ENCODE results near the gene CSNK1D.

The CSNK1D gene

GRCh38 chr17:82237746-82238471 is 35.6 kb downstream of the CSNK1D start:
- peaks cover 67% of the 10 kb centered on the region for H3K4me1 ChIP-seq (ENCODE audit: insufficient read depth, low read length)
- peak overlapping the region in 1 of 2 donors; percentile 27 for H3K4me3 ChIP-seq (ENCODE audit: low read depth in 1 of 2, low read length in 2 of 2)
- no peak overlapping the region for H3K9ac ChIP-seq (ENCODE audit: low read length)
- H3K9me3 ChIP-seq (ENCODE audit: low read length), result no peaks in the 10 kb centered on the region
- H3K36me3 ChIP-seq (ENCODE audit: insufficient read depth, low read length), result peaks cover 7% of the 10 kb centered on the region
- peak overlapping the region; percentile 87 for H3K27ac ChIP-seq (ENCODE audit: low read depth, low read length)
- no peaks in the 10 kb centered on the region for H3K27me3 ChIP-seq (ENCODE audit: control insufficient read depth in 1 of 2, insufficient read depth in 2 of 2, low read length in 2 of 2)

- H3K9me3 ChIP-seq (ENCODE audit: low read length), result no peaks in the 10 kb centered on the region
- H3K36me3 ChIP-seq (ENCODE audit: insufficient read depth, low read length), result no peaks in the 10 kb centered on the region
- H3K4me1 ChIP-seq (ENCODE audit: insufficient read depth, low read length), result peaks cover 61% of the 10 kb centered on the region
- no peaks in the 10 kb centered on the region for H3K27me3 ChIP-seq (ENCODE audit: control insufficient read depth in 1 of 2, insufficient read depth in 2 of 2, low read length in 2 of 2)
- H3K4me3 ChIP-seq (ENCODE audit: low read depth in 1 of 2, low read length in 2 of 2), result no peak overlapping the region
- H3K27ac ChIP-seq (ENCODE audit: low read depth, low read length), result peak overlapping the region; percentile 87
- H3K9ac ChIP-seq (ENCODE audit: low read length), result no peak overlapping the region
Measured at GRCh38 chr17:82237083-82237745, 36.3 kb downstream of the CSNK1D start.

- Histone ChIP-seq H3K4me1 (ENCODE audit: insufficient read depth, low read length) (peaks cover 57% of the 10 kb centered on the region), H3K27ac (ENCODE audit: low read depth, low read length) (peak overlapping the region; percentile 87), H3K36me3 (ENCODE audit: insufficient read depth, low read length) (no peaks in the 10 kb centered on the region), H3K27me3 (ENCODE audit: control insufficient read depth in 1 of 2, insufficient read depth in 2 of 2, low read length in 2 of 2) (no peaks in the 10 kb centered on the region), H3K4me3 (ENCODE audit: low read depth in 1 of 2, low read length in 2 of 2) (no peak overlapping the region), H3K9ac (ENCODE audit: low read length) (no peak overlapping the region), H3K9me3 (ENCODE audit: low read length) (no peaks in the 10 kb centered on the region)
Measured at GRCh38 chr17:82236142-82236971, 37.1 kb downstream of the CSNK1D start.

GRCh38 chr17:82235775-82236141 is 37.7 kb downstream of the CSNK1D start:
- peak overlapping the region; percentile 87 for H3K27ac ChIP-seq (ENCODE audit: low read depth, low read length)
- H3K36me3 ChIP-seq (ENCODE audit: insufficient read depth, low read length), result no peaks in the 10 kb centered on the region
- H3K4me1 ChIP-seq (ENCODE audit: insufficient read depth, low read length), result peaks cover 51% of the 10 kb centered on the region
- no peak overlapping the region for H3K9ac ChIP-seq (ENCODE audit: low read length)
- H3K4me3 ChIP-seq (ENCODE audit: low read depth in 1 of 2, low read length in 2 of 2), result no peak overlapping the region
- H3K27me3 ChIP-seq (ENCODE audit: control insufficient read depth in 1 of 2, insufficient read depth in 2 of 2, low read length in 2 of 2), result no peaks in the 10 kb centered on the region
- H3K9me3 ChIP-seq (ENCODE audit: low read length), result no peaks in the 10 kb centered on the region

- no peaks in the 10 kb centered on the region for H3K36me3 ChIP-seq (ENCODE audit: insufficient read depth, low read length)
- no peaks in the 10 kb centered on the region for H3K9me3 ChIP-seq (ENCODE audit: low read length)
- H3K27me3 ChIP-seq (ENCODE audit: control insufficient read depth in 1 of 2, insufficient read depth in 2 of 2, low read length in 2 of 2), result no peaks in the 10 kb centered on the region
- no peak overlapping the region for H3K9ac ChIP-seq (ENCODE audit: low read length)
- no peak overlapping the region for H3K4me3 ChIP-seq (ENCODE audit: low read depth in 1 of 2, low read length in 2 of 2)
- H3K4me1 ChIP-seq (ENCODE audit: insufficient read depth, low read length), result peaks cover 50% of the 10 kb centered on the region
- peak overlapping the region; percentile 87 for H3K27ac ChIP-seq (ENCODE audit: low read depth, low read length)
Measured at GRCh38 chr17:82235056-82235774, 38.3 kb downstream of the CSNK1D start.

- Histone ChIP-seq H3K9ac (ENCODE audit: low read length) (no peak overlapping the region), H3K36me3 (ENCODE audit: insufficient read depth, low read length) (no peaks in the 10 kb centered on the region), H3K27ac (ENCODE audit: low read depth, low read length) (no peak overlapping the region), H3K4me1 (ENCODE audit: insufficient read depth, low read length) (peaks cover 48% of the 10 kb centered on the region), H3K4me3 (ENCODE audit: low read depth in 1 of 2, low read length in 2 of 2) (no peak overlapping the region), H3K27me3 (ENCODE audit: control insufficient read depth in 1 of 2, insufficient read depth in 2 of 2, low read length in 2 of 2) (peaks cover 0 to 2% of the 10 kb centered on the region in 2 donors), H3K9me3 (ENCODE audit: low read length) (no peaks in the 10 kb centered on the region)
Measured at GRCh38 chr17:82234211-82235055, 39.1 kb downstream of the CSNK1D start.

- H3K9ac ChIP-seq (ENCODE audit: low read length), result no peak overlapping the region
- no peaks in the 10 kb centered on the region for H3K9me3 ChIP-seq (ENCODE audit: low read length)
- peaks cover 0 to 6% of the 10 kb centered on the region in 2 donors for H3K27me3 ChIP-seq (ENCODE audit: control insufficient read depth in 1 of 2, insufficient read depth in 2 of 2, low read length in 2 of 2)
- peaks cover 43% of the 10 kb centered on the region for H3K4me1 ChIP-seq (ENCODE audit: insufficient read depth, low read length)
- no peaks in the 10 kb centered on the region for H3K36me3 ChIP-seq (ENCODE audit: insufficient read depth, low read length)
- H3K27ac ChIP-seq (ENCODE audit: low read depth, low read length), result no peak overlapping the region
- no peak overlapping the region for H3K4me3 ChIP-seq (ENCODE audit: low read depth in 1 of 2, low read length in 2 of 2)
Measured at GRCh38 chr17:82232876-82233785, 40.4 kb downstream of the CSNK1D start.

GRCh38 chr17:82232322-82232820 is 41.1 kb downstream of the CSNK1D start:
- Histone ChIP-seq H3K9ac (ENCODE audit: low read length) (no peak overlapping the region), H3K27me3 (ENCODE audit: control insufficient read depth in 1 of 2, insufficient read depth in 2 of 2, low read length in 2 of 2) (peaks cover 0 to 12% of the 10 kb centered on the region in 2 donors), H3K4me3 (ENCODE audit: low read depth in 1 of 2, low read length in 2 of 2) (peak overlapping the region in 1 of 2 donors; percentile 73), H3K27ac (ENCODE audit: low read depth, low read length) (no peak overlapping the region), H3K9me3 (ENCODE audit: low read length) (no peaks in the 10 kb centered on the region), H3K36me3 (ENCODE audit: insufficient read depth, low read length) (no peaks in the 10 kb centered on the region), H3K4me1 (ENCODE audit: insufficient read depth, low read length) (peaks cover 36% of the 10 kb centered on the region)

- H3K9me3 ChIP-seq (ENCODE audit: low read length), result no peaks in the 10 kb centered on the region
- H3K4me1 ChIP-seq (ENCODE audit: insufficient read depth, low read length), result peaks cover 36% of the 10 kb centered on the region
- peak overlapping the region; percentile 73 to 74 for H3K4me3 ChIP-seq (ENCODE audit: low read depth in 1 of 2, low read length in 2 of 2)
- peak overlapping the region; percentile 82 for H3K27ac ChIP-seq (ENCODE audit: low read depth, low read length)
- peak overlapping the region; percentile 21 for H3K9ac ChIP-seq (ENCODE audit: low read length)
- H3K27me3 ChIP-seq (ENCODE audit: control insufficient read depth in 1 of 2, insufficient read depth in 2 of 2, low read length in 2 of 2), result peaks cover 0 to 12% of the 10 kb centered on the region in 2 donors
- H3K36me3 ChIP-seq (ENCODE audit: insufficient read depth, low read length), result no peaks in the 10 kb centered on the region
Measured at GRCh38 chr17:82231562-82232321, 41.8 kb downstream of the CSNK1D start.
